Fibroblast of upper back skin (primary cell): Measurements from ENCODE around the gene SSPN.
A peak's percentile ranks its signal among the peaks of the same experiment; 100 is the strongest.

Experiments used
- DNase-seq: peaks from one replicate; pipeline ENCODE4 v3.0.0-alpha.2; 2013

Gene SSPN

DNA sequence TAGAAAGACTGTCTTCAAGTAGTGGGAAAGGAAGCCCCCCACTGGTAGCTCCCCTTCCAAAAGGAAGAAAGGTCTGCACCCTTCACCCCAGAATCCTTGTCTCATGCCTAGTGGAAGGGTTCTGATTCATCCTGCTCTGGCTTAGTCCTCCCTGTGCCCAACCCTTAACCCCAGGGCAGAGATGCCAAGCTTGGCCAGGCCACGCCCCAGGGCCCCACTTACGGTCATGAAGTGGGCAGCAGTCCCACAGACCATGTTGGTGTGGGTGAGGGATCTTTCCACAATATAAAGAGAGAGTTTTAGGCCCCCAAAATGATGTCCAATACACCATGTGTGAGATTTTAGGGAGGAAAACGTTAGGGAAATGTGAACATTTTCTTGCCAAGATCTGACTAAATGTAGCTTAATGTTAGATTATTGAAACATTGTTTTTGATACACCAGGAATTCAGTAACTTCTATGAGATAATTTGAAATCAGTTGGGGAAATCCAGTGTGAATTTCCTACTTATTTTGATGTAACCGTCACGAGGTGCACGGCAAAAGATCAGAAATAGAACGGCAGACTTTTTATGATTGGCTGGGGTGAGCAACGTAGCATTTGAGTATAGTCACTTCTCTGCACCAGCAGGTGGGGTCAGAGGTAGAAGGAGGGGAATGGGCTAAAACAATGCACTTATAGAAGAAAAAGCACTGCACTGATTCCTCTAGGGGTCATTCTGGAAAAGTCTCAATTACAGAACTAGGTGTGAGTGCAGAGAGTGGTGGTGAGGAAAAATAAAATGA is 8.2 kb upstream of the SSPN start:
- DNase-seq: no peak

DNA sequence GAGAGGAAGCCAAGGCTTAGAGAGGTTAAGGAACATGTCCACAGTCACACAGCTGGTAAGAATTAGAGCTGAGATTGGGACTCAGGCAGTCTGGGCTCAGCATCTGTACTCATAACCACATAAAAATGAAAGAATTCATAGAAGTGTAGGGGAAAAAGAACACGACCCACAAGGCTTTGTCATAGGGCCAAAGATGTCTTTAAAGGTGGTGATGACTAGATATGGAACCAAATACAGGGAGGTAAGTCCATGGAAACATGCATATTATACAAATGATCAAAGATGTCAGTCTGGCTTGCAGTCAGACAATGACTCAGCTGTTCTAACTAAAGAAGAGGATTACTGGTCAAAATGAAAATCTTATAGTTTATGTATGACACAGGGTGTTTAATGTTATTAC is 7.2 kb upstream of the SSPN start:
- DNase-seq: peak; percentile 98

DNA sequence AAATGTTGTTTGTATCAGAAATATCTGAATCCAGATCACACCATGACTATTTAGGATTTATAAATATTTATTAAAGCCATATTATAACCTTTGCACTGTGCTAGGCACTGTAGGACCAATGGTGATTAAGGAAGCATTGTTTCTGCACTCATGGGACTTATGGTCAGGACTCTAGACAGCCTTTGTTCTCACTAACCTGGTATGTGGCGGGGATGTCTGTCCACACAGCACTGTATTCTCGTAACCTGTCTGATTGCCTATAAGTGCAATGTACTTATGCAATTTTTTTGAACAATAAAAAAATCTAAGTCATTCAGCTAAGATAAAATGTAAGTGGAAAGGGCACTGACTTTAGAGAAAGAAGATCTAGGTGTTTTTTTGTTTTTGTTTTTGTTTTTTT is 6.7 kb upstream of the SSPN start:
- peak; percentile 64 for DNase-seq

DNA sequence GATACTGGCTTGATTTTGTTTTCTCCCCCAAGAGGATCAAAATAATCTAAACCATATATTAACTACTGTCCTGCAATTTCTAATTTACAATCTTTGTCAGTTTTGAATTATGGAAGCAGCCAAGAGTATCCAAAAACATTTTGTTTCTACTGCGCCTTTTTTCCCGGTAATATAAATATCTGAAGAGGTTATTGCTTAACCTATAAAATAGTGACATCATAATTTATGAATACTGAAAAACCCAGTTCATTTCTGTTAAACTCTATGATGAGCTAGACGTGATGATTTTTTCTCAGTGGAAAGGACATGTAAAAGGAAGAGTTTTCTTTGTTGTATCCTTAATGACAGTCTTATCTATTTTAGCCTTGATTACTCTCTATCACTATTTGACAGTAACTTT is 3.2 kb upstream of the SSPN start:
- no peak for DNase-seq

DNA sequence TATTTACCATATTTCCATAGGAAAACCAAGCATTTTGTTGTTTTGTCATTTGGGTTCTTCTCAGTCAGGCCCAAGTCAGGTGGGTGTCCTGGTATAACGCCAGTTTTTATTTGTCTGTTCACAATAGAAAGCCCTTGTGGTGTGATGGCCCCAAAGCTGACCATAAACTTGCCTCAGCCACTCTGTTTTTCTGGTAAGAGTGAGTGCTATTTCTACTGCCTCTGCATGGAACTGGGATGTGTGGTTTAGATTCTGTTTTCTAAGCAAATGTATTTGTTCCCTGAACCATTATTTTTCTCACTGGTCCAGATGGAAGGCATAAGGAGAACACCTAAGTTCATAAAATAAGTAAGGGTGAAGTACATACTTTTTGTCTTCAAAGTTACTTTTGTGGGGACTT is 1.8 kb upstream of the SSPN start:
- no peak for DNase-seq

DNA sequence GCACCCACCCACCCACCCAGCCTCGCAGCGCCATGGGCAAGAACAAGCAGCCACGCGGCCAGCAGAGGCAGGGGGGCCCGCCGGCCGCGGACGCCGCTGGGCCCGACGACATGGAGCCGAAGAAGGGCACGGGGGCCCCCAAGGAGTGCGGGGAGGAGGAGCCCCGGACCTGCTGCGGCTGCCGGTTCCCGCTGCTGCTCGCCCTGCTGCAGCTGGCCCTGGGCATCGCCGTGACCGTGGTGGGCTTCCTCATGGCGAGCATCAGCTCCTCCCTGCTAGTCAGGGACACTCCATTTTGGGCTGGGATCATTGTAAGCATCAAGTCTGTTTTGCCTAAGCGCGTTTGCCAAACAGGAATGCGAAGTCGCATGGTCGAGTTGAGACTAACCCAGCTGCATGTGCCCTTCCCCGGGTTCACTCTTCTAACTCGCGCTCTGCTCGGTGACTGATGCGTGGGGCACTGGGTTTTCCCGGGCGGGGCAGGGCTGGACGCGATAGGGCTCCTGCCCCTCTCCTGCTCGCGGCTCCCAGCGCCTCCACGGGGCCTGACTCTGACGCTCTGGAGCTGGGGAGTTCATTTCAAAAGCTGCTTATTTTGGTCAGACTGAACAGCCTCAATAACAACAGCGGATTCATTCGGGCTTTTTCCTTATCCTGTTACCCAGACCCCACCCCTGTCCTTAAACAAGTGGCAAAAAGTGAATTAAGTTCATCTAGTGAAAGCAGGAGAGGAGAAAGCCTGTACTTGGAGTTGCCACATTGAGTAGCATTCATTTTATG is 458 bp downstream of the SSPN start:
- peak; percentile 35 for DNase-seq

DNA sequence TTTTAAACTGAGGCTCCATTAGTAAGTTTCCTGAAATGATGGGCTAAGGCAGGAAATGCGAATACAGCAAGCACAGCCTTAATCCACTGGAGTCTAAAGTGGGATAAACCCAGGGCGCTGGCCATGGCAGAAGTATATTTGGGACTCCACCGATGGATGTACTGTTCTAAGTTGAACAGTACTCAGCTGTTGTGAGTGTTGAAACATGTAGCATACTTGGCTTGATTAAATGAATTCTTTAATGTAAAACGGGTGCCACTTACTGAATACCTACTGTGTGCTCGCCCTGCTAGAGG is 996 bp downstream of the SSPN start:
- DNase-seq: no peak

DNA sequence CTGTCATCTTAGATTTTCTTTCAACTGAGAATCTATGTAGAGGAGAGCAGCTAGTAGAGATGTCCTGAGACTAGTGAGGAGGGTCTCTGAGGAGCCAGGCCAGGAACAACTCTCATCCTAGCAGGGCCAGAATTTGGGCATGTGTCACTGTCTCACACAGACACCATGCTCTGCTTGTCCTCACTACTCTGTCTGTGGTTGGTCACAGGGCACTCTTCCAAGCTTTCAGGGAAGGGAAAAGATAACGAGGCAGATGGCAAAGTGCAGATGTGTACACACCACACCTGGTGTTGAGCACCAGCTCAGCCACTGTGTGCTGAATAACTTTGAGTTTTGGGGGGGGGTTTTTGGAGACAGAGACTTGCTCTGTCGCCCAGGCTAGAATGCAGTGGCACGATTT is 2.5 kb downstream of the SSPN start:
- no peak for DNase-seq

DNA sequence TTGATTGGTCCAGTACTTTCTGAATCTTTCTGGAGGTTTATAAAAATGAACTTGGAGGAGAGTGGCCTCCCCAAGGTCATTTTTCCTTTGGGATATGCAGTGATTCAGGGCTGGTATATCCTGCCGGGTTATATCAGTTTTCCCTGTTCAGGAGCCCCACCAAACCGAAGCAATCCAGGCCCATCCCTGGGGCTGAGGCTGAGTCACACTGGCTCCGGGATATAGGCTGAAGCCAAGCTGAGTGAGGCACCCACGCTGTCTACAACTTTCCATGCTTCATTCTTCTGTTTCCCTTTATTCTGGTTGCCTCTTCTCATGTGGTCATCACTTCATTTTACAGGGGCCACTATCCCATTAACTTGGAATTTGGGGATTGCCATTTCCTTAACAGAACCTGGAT is 3.4 kb downstream of the SSPN start:
- DNase-seq: peak; percentile 79

DNA sequence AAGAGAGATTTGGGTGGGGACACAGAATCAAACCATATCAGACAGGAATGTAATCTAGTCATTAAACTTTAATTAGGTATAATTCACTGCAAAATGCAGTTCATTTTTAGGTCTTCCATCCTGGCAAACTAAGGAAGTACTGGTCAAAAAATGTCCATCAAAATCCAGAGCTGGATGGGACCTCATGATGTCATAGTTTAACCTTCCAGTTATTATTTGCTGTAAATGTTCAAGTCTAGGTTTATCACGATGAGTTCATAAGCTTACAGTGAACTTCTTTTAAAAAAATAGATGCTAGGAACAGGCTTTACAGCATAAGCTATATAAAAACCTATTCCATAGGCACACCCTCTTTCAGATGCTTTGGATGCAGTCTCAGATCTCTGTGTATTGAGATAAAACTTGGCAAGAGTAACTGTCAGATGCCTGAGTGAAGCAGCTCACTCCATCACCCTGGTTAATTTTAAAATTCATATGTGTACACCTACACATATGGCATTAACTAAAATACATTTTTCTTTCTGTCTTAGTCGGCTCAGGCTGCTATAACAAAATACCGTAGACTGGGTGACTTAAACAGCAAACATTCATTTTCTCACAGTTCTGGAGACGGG is 7.9 kb downstream of the SSPN start:
- DNase-seq: peak; percentile 44

DNA sequence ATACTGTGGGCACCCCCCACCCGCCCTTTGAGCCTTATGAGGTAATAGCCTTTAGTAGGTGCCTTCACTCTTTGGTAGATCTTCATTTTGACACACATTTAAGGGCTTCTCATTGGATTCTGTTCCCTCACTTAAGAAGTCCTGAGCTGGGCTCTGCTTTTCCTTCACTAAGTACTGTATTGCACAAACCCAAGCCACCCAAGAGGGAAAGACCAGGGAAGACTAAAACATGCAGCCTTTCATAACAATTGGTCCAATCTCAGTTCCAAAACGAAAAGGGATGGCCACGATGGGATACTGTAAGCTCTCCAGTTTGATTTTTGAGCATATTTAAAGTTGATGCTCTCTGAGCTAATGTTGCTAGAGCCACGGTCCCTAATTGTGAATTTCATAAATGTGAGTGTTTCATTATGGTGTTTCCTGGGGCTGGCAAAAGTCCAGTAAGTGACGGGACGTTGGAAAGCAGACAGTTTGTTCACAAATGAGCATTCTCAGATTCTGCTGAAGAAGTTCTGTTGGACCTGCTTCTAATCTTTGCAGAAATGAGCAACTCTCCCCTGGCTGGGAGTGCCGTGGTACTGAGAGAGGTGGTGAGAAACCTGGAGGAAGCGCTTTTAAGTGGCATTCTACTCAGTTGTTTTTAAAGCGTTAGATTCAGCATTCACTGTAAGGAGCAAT is 9.4 kb downstream of the SSPN start:
- no peak for DNase-seq

DNA sequence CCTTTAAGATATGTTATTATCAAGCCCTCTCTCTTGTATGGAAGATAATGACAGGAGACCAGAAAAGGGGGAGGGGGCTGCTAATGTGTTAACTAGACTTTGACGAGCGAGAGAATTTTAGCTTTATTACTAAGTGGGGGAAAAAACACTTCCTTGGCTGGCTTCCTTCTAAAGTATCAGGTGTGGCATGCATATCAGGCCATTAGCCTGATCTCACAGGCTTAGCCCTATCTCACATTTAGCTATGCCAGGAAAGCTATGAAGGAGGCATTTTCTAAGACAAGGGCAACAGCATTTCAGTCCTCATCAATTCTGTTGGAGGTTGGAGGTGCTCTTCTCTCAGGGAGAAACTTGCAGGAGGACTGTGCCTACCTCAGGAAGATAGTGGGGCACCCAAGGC is 9.9 kb downstream of the SSPN start:
- DNase-seq: no peak

DNA sequence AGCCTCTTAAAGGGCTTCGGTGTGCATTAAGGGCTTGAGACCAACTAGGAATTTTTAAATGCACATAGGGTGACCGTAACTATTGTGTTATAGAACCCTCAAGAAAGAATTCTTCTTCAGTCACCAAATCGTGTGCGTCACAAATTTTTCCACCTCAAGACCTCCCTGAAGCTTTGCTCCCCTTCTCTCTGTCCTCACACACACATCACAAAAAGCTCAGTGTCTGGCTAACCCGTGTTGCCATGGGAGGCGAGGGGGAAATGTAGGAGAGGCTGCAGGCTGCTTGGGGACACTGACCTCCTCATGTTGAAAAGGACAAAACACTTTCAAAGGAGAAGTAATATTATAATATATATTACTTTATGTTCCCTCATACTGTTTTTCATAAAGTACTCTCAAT is 10.6 kb downstream of the SSPN start:
- no peak for DNase-seq

DNA sequence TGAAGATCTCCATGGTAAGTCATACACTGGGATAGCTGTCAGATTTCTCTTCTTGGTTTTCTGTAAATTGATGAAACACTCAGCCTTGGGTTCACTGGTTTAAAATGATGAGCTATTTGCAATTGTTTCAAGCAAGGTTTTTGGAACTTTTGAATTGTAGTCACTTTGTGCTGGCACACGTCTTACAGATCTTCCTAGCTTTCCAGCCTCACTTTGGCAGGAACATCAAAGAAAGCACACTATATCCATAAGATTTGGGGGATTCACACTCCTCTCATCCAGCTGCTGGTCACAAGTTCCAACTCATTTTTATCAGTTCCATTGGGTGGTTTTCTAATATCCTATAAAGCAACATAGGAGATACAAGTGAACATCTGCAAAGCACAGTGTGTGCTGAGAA is 16.0 kb downstream of the SSPN start:
- no peak for DNase-seq

DNA sequence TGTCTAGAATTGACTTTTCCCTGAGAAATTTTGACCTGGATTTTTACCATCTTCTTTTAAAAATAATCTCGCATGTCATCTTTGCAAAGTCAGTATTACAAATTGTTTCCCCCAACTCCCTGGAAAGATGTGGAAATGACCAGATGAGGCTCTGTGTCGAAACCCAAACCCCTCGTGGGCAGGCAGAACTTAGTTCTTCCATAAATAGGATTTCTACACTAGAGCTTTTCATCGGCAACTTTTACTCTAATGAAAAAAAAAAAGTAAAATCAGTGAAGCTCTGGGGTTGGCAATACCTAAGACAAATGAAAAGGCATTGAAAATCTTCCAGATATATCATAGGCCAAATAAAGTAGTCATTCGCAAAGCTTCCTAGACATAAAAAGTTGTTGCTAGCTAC is 17.0 kb downstream of the SSPN start:
- DNase-seq: no peak

DNA sequence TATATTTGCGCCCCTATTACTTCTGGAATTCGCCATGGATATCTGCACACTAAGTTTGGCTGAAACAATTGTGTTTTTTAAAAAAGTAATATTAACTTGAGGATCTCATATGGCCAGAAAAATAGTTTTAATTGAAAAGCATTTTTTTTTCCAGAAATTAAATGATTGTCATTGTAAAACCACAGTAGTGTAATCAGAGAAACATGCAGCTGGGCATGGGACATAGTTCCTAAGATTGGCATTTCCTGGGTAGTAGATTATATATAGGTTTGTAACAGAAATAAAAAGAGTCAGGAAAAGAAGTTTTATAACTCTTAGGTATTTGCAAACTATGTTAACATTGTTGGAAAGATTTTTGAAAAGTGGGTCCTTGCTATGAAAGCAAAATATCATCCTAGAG is 17.6 kb downstream of the SSPN start:
- no peak for DNase-seq

DNA sequence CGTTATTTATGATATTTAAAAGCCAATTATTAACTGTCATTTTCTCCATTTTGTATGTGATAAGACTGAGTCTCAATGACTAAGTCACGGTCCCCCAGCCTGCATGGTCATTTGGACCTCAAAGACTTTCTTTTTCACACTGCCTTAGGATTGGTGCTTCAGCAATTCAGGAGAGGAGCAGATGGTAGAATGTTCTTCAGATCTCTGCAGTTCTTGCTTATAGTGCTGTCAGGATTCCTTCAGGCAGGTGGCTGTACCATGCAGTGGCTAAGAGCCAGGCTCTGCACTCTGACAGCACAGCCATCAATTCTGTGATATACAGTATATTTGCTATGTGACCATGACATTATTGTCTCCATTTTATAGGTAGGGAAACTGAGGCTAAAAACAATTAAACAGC is 18.7 kb downstream of the SSPN start:
- DNase-seq: no peak

DNA sequence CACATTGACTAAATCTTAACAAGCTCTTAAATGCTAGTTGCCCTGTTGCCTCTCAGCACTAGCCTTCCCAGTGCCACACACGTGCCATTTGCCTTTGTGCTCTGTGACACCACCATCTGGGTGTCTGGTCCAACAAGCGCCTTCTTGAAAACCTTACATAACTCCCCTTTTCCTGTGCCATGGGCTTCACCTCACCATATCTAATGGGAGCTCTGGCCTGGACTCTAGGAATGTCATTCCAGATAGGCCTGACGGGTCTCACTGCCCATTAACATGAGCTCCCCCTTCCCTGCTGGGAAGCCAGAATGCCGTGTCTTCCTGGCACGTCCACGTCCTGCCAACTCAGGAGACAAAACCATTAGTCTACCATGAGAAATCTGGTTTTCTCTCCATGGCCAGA is 24.4 kb downstream of the SSPN start:
- DNase-seq: no peak

DNA sequence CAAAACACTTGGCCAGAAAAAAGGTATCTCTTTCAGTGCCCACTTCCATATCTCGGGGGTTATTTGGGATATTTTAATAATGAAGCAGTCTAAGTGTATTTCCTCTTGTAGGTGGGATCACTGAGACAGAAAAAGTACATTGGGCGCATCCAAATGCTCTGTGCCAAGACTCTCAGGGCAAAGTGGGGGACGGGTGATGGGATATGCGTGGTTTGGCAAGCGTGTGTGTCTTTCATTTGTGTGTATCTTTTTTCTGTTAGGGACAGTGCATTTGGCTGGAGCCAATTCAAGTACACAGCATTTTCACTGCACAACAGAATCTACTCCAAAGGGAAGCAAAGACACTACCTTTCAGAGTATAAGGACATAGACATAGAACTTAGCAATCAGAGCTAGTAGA is 29.3 kb downstream of the SSPN start:
- DNase-seq: no peak

DNA sequence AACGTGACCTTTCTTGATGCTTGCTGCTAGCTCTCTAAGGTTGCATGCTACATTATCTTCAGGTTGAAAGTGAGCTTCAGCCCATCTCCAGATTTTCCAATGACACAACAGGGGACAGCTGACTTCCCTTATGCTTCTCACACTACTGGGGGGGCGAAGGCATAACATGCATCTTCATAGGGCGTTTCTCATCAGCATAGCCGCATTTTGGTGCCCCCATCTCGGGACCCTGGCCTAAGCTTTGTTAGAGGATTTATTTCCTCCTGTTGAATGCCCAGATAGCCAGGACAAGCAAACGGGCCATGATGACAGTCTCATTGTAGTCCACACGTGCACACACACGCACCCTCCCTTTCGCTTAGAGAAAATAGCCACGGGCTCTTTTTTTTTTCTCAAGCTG is 30.7 kb downstream of the SSPN start:
- no peak for DNase-seq

DNA sequence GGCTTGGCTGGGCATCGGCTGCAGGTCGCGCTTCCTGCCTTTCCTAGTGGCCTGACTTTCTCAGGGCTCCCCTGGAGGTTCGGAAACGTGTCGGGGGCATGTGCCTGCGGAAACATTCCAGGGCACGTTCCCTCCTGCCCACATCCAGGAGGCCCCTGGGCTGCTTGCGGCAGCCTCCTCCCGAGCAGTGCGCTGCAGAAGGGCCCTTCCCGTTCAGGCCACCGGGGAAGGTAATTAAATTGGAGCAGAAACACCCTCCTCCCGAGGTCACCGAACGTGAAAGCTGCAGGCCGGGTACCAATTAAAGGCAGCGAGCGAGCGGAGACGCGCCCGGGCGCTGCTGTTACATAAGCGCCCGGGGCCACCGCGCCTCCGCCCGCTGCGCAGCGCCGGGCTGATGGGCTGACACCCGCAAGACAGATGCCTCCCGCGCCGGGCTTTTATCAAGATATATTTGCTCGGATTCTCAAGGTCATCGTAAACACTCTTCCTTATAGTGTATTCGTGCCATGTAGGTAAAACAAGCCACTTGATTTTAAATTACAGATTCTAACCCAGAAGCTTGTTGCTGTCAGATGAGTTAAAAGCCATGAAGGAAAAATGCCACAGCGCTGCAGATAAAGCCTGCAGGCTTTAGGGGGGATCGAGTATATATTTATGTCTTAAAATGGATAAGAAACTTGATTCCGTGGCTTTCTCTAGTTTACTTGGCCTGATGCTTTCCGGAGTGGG is 31.4 kb downstream of the SSPN start:
- no peak for DNase-seq

DNA sequence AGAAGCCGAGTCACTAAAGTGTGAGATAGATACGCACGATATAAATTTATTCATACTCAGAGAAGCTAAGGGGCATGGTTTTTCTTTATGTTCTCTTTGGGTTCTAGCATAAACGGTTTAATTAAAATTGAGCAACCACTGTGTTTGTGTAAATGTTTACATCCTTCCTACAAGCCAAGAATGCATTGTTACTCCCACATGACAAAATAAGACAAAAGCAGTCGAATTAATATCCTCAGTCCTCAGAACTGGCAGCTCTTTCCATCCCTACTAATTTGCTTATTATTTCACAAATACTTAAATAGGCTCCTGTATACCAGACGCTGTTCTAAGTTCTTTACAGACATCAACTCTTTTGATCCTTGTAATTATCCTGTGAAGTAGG is 32.0 kb downstream of the SSPN start:
- no peak for DNase-seq

DNA sequence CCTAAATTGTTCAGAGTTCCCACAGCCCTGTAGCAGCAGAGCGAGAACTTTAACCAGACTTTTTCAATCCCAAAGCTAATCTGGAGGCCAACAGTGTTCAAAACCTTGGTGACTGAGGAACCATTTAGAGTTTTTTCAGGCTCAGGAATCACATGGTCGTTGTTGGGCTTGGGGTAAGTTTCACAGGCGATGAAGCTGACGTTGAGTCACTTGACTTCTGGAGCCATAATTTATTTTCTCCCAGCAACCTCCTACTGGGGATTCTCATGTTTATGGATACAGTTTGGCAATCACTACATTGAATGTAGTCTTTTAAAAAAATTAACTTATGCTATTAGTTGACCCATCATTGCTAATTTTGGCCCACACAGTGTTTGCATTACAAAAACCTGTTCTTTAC is 34.5 kb downstream of the SSPN start:
- no peak for DNase-seq
